GM21367 (cell line): ENCODE results near the gene ARRDC1.

Source experiments
- ATAC-seq: cut with Tn5 transposase; IDR thresholded peaks from one replicate; pipeline ENCODE4 v1.9.1; 2021; ENCODE audit not compliant: unreplicated experiment

ARRDC1 gene

DNA sequence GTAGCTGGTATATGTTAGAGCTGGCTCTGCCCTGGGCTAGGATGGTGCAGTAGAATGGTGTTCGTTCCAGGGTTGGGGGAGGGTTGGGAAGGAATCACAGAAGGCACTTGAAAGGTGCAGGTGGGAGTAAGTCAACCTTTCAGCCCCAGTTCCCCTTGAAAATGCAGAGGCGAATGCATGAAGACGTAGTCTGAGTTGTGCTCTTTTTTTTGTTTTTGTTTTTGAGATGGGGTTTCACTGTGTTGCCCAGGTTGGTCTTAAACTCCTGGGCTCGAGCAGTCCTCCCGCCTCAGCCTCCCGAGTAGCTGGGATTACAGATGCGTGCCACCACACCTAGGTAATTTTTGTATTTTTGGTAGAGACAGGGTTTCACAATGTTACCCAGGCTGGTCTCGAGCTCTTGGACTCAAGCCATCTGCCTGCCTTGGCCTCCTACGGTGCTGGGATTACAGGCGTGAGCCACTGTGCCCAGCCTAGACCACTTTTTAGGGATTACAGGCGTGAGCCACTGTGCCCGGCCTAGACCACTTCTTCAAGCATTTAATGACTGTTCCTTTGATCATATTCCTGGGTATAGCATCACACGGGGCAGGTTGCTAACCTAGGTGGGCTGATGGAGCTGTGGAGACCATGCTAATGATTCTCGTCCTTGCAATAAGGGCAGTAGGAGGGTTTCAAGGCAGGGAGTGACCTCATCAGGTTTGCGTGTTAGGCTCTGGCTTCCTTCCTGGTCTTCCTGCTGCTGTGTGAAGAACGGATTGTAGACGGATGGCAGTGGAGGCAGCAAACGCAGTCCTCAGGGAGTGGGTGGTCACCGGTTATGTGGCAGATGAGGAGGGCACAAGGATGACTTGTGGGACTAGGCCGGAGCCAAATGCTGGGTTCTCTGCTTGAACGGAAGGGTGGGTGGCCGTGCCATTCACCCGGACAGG, 27.0 kb downstream of the ARRDC1 start:
- no peak for ATAC-seq

DNA sequence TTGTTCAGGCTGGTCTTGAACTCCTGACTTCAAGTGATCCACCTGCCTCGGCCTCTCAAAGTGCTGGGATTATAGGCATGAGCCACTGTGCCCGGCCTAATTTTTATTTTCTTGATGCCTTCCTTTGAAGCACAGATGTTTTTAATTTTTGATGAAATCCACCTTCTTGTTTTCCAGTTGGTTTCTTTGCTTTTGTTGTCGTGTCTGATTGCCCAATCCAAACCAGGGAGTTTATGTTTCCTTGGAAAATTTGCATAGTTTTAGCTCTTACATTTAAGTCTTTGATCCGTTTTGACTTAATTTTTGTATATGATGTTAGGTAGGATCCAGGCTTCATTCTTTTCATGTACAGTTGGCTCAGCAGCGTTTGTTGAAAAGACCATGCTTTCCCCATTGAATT, 28.5 kb downstream of the ARRDC1 start:
- no peak for ATAC-seq

DNA sequence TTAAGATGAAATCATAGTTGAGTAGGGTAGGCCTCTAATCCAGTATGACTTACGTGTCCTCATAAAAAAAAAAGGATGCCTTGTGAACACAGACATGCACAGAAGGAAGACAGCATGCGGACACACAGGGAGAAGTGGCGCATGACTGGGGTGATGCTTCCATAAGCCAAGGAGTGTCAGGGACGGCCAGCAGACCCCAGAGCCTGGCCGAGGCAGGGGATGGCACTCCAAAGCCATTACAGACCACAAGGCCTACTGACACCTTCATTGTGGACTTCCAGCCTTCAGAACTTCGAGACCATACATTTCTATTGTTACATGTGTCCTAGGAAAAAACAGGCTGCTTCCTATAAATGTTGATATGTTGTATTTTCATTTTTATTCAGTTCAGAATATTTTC, 33.2 kb downstream of the ARRDC1 start:
- ATAC-seq: no peak

GRCh38 chr9:137639303-137640051, 34.0 kb downstream of the ARRDC1 start:
- no peak for ATAC-seq

- no peak for ATAC-seq
Measured at GRCh38 chr9:137640862-137641261, 35.4 kb downstream of the ARRDC1 start.

- no peak for ATAC-seq
Measured at GRCh38 chr9:137642118-137642601, 36.7 kb downstream of the ARRDC1 start.

DNA sequence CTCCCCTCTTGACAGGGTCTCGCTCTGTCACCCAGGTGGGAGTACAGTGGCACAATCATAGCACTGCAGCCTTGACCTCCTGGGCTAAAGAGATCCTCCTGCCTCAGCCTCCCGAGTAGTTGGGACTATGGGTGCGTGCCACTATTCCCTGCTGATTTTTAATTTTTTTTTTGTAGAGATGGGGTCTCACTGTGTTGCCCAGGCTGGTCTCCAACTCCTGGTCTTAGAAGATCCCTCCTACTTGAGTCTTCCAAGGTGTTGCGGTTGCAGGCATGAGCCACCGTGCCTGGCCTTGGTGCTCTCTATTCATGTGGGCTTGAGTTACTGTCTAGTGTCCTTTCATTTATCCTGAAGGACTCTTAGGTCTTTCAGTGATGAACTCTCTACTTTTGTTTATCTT, 37.4 kb downstream of the ARRDC1 start:
- ATAC-seq: no peak

GRCh38 chr9:137643921-137644320, 38.4 kb downstream of the ARRDC1 start:
- ATAC-seq: no peak

GRCh38 chr9:137645211-137645610, 39.7 kb downstream of the ARRDC1 start:
- no peak for ATAC-seq

DNA sequence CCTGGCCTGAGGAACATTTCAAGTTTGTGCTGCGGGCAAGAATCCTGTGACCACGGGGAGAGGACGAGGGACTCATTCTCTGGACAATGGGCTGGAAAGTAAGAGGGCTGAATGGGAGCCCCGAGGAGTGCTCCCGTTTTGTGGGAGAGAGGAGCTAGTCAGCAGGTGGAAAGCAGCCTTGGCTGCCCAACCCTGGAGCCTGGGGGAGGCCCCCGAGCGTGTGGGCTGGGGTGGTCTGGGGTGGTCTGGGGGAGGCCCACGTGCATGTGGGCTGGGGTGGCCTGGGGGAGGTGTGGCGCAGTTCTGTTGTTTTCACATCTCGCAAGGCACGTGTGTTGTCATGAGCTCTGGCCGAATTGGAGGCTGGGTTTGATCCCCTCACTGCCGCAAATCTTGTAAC, 40.9 kb downstream of the ARRDC1 start:
- ATAC-seq: no peak

GRCh38 chr9:137647096-137647714, 41.7 kb downstream of the ARRDC1 start:
- ATAC-seq: no peak

GRCh38 chr9:137648396-137648795, 42.9 kb downstream of the ARRDC1 start:
- no peak for ATAC-seq

- no peak for ATAC-seq
Measured at GRCh38 chr9:137649553-137649952, 44.1 kb downstream of the ARRDC1 start.

DNA sequence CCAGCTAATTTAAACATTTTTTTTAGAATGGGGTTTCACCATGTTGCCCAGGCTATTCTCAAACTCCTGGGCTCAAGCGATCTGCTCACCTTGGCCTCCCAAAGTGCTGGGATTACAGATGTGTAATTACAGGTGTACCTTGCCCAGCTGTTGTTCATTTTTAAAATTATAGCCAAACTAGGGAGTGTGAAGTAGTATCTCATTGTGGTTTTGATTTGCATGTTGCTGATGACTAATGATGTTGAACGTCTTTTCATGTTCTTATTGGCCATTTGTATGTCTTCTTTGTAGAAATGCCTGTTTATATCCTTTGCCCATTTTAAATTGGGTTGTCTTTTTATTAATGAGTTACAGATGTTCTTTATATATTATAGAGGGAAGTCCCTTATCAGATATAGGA, 44.8 kb downstream of the ARRDC1 start:
- ATAC-seq: no peak

DNA sequence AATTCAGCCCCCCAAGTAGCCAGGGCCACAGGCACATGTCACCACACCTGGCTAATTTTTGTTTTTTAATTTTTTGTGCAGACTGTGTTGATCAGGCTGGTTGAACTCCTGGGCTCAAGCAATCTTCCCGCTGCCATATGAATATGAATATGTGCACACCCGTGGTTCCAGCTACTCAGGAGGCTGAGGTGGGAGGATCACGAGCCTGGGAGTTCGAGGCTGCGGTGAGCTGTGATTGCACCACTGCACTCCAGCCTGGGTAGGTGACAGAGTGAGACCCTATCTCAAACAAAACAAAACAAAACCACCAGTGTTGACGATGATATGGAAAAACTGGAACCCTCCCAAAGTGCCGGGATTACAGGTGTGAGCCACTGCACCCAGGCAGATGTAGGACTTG, 45.3 kb downstream of the ARRDC1 start:
- ATAC-seq: no peak

GRCh38 chr9:137656416-137656815, 50.9 kb downstream of the ARRDC1 start:
- no peak for ATAC-seq

GRCh38 chr9:137657606-137658005, 52.1 kb downstream of the ARRDC1 start:
- ATAC-seq: no peak

- no peak for ATAC-seq
Measured at GRCh38 chr9:137658781-137659180, 53.3 kb downstream of the ARRDC1 start.

DNA sequence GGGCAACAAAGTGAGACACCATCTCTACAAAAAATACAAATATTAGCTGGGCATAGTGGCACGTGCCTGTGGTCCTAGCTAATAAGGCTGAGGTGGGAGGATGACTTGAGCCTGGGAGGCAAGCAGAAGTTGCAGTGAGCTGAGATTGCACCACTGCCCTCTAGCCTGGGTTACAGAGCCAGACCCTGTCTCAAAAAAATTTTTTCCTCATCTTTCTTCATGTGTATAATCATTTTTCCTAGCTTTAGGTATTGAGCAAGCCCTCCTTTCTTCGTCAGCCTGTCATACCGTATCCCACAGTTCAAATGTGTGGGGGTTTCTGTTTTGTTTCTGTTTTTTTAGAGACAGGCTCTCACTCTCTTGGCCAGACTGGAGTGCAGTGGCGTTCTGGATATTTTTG, 54.7 kb downstream of the ARRDC1 start:
- ATAC-seq: no peak

DNA sequence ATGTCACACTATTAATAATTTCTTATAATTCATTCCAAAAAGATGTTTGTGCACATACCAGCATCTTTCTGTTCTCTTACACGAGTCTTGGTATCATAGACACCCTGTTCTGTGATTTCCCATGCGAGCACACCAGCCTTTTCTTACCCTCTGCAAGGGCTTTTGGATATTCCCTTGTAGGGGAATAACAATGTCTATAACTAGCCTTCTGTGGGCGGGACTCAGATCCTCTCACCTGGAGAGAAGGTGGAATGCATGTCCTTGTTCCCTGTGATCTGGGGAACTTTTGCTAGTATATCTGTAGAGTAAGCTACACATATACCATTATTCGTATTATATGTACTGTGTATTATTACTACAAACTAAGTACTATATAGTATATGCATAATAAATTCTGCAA, 58.1 kb downstream of the ARRDC1 start:
- no peak for ATAC-seq

- ATAC-seq: no peak
Measured at GRCh38 chr9:137664676-137665075, 59.2 kb downstream of the ARRDC1 start.
